ENCODE measurements around the gene GNA14.

GNA14 gene

GRCh38 chr9:77661566-77662085 is 13.5 kb upstream of the GNA14 start:
- DNase-seq (ENCODE audit: extremely low read depth, low read depth), result no peak
- TF ChIP-seq CTCF (IDR thresholded peaks at IDR 0.05; ENCODE audit: low read depth, low read length, missing control alignments), result no peak
- no peak overlapping the region for H3K4me3 ChIP-seq (replicated peaks; ENCODE audit: low read depth, low read length)

- DNase-seq (ENCODE audit: extremely low read depth, low read depth), result no peak
- no peak for TF ChIP-seq CTCF (IDR thresholded peaks at IDR 0.05; ENCODE audit: low read depth, low read length, missing control alignments)
- H3K4me3 ChIP-seq (replicated peaks; ENCODE audit: low read depth, low read length), result no peak overlapping the region
Measured at GRCh38 chr9:77659926-77660325, 11.8 kb upstream of the GNA14 start.

- no peak for DNase-seq (ENCODE audit: extremely low read depth, low read depth)
- TF ChIP-seq CTCF (IDR thresholded peaks at IDR 0.05; ENCODE audit: low read depth, low read length, missing control alignments), result no peak
- H3K4me3 ChIP-seq (replicated peaks; ENCODE audit: low read depth, low read length), result no peak overlapping the region
Measured at GRCh38 chr9:77651203-77651602, 3.1 kb upstream of the GNA14 start.

- TF ChIP-seq CTCF (IDR thresholded peaks at IDR 0.05; ENCODE audit: low read depth, low read length, missing control alignments), result peak; percentile 14
- peak; percentile 16 for DNase-seq (ENCODE audit: extremely low read depth, low read depth)
- peak overlapping the region; percentile 43 for H3K4me3 ChIP-seq (replicated peaks; ENCODE audit: low read depth, low read length)
Measured at GRCh38 chr9:77649109-77649812, 1.1 kb upstream of the GNA14 start.

GRCh38 chr9:77647267-77648233 is 572 bp downstream of the GNA14 start:
- peak overlapping the region; percentile 43 for H3K4me3 ChIP-seq (replicated peaks; ENCODE audit: low read depth, low read length)
- no peak for DNase-seq (ENCODE audit: extremely low read depth, low read depth)
- no peak for TF ChIP-seq CTCF (IDR thresholded peaks at IDR 0.05; ENCODE audit: low read depth, low read length, missing control alignments)

- no peak for TF ChIP-seq CTCF (IDR thresholded peaks at IDR 0.05; ENCODE audit: low read depth, low read length, missing control alignments)
- no peak overlapping the region for H3K4me3 ChIP-seq (replicated peaks; ENCODE audit: low read depth, low read length)
- DNase-seq (ENCODE audit: extremely low read depth, low read depth), result no peak
Measured at GRCh38 chr9:77643871-77644270, 4.3 kb downstream of the GNA14 start.
